ENCODE measurements around the gene A1BG.
A peak's percentile ranks its signal among the peaks of the same experiment; 100 is the strongest.

The A1BG gene, protein sequence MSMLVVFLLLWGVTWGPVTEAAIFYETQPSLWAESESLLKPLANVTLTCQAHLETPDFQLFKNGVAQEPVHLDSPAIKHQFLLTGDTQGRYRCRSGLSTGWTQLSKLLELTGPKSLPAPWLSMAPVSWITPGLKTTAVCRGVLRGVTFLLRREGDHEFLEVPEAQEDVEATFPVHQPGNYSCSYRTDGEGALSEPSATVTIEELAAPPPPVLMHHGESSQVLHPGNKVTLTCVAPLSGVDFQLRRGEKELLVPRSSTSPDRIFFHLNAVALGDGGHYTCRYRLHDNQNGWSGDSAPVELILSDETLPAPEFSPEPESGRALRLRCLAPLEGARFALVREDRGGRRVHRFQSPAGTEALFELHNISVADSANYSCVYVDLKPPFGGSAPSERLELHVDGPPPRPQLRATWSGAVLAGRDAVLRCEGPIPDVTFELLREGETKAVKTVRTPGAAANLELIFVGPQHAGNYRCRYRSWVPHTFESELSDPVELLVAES

DNA sequence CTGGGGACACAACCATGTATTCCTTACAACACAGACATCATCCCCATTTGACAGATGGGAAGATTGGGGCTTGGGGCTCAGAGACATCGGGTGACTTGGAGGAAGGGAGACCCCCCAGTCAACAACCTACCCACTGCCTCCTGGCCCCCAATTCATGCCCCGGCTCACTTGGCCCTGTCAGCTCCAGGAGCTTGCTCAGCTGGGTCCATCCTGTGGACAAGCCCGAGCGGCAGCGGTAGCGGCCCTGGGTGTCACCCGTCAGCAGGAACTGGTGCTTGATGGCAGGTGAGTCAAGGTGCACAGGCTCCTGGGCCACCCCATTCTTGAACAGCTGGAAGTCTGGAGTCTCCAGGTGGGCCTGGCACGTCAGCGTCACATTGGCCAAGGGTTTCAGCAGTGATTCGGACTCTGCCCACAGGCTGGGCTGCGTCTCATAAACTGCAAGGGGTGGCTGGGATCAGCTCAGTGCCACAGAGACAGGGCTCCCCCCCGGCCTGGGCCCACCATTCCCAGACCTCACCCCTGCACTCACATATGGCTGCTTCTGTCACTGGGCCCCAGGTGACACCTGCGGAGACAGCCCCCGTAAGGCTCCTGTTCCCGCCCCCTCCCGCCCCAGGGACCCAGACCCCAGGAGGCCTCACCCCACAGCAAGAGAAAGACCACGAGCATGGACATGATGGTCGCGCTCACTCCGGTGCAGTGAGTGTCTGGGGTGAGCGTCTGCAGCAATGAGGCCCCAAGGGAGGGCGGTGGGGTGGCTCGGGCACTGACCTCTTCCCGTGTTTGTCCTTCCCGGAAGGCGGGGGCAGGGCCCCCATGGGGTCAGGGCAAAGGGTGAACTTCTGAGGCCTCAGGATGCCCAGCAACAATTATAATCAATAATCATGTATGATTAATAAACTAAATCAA lies at the start of gene A1BG:
TSS of gene A1BG (minus strand) at position 733 of the 912 bp plus-strand sequence. CDS start at position 678, 55 bp downstream.
- H3K4me3 Mint-ChIP-seq: no peak within 1 kb of the TSS
- peak within 1 kb of the TSS; percentile 43 for H3K27ac Mint-ChIP-seq
- no peak for ATAC-seq
- peaks cover 19% of the 10 kb centered on the region for H3K4me1 Mint-ChIP-seq
- no peak for DNase-seq (ENCODE audit: low spot score in 2 of 2)
- H3K9me3 Mint-ChIP-seq: no peaks in the 10 kb centered on the region
- peaks cover 19% of the 10 kb centered on the region for H3K36me3 Mint-ChIP-seq

DNA sequence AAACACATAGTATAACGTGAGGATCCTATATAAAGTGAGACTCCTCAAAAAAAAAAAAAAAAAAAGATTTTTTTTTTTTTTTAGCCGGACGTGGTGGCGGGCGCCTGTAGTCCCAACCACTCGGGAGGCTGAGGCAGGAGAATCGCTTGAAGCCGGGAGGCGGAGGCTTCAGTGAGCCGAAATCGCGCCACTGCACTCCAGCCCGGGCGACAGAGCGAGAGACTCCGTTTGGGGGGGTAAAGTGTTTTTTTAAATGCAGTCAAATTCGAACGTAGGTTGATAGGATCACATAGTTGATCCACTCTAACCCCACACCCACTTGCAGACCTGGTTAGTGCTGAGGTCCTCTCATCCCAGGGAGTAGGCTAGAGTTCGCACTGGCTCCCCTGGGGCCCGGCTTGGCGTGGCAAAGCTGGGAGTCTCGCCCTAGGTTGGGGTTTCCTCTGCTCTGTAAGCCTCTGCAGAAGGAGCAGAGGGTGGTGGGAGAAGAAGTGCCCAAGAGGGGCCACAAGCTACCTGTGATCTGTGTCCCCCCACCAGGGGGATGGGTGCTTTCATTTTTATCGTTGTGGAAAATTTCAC lies 48.6 kb upstream of the A1BG start:
- ATAC-seq (no peak), DNase-seq (ENCODE audit: low spot score in 2 of 2) (no peak)
- no peaks in the 10 kb centered on the region for H3K9me3 Mint-ChIP-seq
- peaks cover 15% of the 10 kb centered on the region for H3K36me3 Mint-ChIP-seq
- peaks cover 23% of the 10 kb centered on the region for H3K4me1 Mint-ChIP-seq
- H3K4me3 Mint-ChIP-seq: peak overlapping the region; percentile 88
- H3K27ac Mint-ChIP-seq: peak overlapping the region; percentile 96

DNA sequence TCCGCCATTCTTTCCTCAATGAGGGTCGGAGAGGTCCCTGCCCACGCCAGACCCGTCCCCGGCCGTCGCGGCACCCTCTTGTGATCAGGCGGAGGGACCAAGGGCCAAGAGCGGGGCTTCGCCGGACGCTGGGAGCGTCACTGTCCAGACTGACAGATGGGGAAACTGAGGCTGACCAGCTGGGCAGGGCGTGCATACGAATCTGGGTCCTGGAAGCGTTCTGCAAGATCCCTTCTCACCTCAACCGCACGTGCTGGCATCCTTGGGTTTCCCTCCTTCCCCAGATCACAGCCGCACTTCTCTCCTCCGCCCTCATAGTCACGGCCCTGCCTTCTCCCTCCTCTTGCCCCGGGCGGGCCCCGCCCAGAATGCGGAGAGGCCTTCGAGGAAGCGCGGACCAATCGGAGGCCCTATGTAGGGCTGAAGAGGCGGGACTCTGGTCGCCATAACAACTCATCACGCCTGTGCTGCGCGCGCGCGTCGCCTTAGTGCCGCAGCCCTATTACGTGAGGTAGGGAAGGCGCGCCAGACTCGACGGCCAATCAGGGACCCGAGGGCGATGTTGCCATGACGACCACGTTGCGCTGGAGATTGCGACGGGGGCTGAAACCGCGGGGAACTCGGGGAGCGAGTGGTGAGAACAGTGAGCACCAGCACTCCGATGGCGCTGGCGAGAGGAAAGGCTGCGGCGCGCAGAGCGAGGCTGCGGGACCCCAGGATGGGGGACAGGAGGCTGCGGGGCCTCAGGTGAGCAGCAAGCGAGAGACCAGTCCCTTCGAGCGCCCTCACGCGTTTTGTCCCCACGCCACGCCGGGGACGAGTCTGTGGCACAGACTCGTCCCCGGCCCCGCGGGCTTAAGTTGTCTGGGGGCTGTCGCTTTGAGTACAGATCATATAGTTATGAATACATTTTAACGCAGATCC lies 47.9 kb upstream of the A1BG start:
- Mint-ChIP-seq H3K4me3 (peak overlapping the region; percentile 88), H3K9me3 (no peaks in the 10 kb centered on the region), H3K36me3 (peaks cover 15% of the 10 kb centered on the region), H3K27ac (peak overlapping the region; percentile 96), H3K4me1 (peaks cover 15% of the 10 kb centered on the region)
- ATAC-seq: peak; percentile 98
- DNase-seq (ENCODE audit: low spot score in 2 of 2): peak; percentile 97 to 99

DNA sequence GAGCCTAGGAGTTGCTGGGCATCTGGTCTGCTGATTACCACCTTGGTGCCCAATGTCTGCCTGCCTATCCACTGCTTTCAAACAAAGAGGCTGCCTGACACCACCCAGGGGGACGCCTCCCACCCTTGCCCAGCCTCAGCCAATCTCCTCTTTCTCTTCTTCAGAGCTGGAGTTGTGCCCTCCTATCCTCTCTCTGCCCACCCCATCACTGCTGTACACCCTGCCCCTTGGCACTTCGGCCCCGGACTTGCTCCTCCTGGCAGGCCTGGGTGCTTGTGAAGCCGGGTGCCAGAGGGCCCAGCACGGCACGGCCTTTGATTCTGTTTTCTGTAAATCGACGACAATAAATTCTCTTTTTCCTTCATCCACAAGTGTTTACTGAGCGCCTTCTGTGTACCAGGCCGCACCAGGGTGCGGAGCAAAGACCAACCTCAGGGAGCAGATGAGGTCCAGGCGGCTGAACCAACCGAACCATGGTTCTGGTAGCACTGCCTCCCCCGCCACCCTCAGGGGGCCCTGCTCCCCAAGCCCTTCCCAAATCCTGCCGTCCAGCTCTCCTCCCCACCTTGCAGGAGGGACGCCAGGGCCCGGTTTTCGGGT lies 47.1 kb upstream of the A1BG start:
- no peak for DNase-seq (ENCODE audit: low spot score in 2 of 2)
- Mint-ChIP-seq H3K9me3 (no peaks in the 10 kb centered on the region), H3K4me1 (peaks cover 22% of the 10 kb centered on the region), H3K36me3 (peaks cover 22% of the 10 kb centered on the region), H3K4me3 (peak overlapping the region; percentile 88), H3K27ac (peak overlapping the region; percentile 96)
- ATAC-seq: no peak

DNA sequence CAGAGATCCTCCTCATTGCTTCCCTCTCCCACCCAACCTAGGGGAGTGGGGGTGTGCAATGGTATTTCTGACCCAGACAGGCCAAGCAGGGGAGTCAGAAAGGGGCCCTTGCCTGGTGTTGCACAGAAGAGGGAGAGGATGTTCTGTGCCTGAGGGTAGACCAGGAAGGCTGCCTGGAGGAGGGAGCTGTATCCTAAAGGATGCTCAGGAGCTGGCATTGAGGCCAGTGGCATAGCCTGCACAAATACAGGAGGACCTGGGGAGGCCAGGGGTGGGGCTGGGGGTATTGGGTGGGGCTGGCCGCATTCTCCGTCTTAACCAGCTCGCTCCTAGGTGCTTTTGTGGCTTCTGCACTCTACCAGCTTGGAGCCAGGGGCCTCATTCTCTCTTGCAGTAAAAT lies 46.6 kb upstream of the A1BG start:
- H3K4me1 Mint-ChIP-seq: peaks cover 22% of the 10 kb centered on the region
- peak overlapping the region; percentile 88 for H3K4me3 Mint-ChIP-seq
- no peaks in the 10 kb centered on the region for H3K9me3 Mint-ChIP-seq
- H3K36me3 Mint-ChIP-seq: peaks cover 28% of the 10 kb centered on the region
- H3K27ac Mint-ChIP-seq: no peak overlapping the region
- ATAC-seq (no peak), DNase-seq (ENCODE audit: low spot score in 2 of 2) (no peak)

DNA sequence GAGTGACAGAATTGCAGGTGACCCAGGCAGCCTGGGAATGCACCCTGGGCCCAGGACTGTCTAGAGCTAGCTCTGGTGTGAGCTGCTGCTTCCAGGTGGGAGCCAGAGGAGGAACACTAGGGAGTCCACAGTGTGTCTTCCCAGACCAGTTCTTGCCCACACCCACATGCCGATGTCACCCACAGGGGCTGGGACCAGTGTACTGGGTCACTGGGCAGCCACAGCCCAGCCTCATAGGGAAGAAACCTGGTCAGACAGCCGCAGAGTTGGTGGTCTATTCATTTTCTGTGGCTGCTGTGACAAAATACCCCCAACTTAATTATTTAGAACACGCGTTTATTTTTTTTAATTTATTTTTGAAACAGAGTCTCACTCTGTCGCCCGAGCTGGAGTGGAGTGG lies 45.3 kb upstream of the A1BG start:
- peaks cover 32% of the 10 kb centered on the region for H3K4me1 Mint-ChIP-seq
- no peak for DNase-seq (ENCODE audit: low spot score in 2 of 2)
- H3K4me3 Mint-ChIP-seq: no peak overlapping the region
- peaks cover 41% of the 10 kb centered on the region for H3K36me3 Mint-ChIP-seq
- no peaks in the 10 kb centered on the region for H3K9me3 Mint-ChIP-seq
- H3K27ac Mint-ChIP-seq: no peak overlapping the region
- ATAC-seq: no peak

DNA sequence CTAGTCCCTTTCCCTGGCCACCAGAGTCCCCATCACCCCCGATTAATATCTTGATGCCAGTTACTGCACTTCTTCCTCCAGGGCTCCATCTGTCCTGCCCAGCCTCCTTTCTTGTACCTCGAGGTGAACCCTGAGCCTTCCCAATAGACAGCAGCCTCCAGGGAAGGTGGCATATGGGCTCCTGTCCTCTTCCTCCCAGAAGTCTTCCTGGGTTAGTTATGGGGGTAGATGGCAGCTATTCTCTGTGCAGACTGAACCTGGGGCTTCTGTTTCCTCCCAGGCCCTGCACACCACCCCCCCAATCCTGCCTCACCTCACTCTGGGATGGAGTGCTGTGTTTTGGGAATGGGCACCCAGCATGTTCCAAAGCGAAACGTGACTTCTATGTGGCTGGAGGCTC lies 44.8 kb upstream of the A1BG start:
- Mint-ChIP-seq H3K4me1 (peaks cover 32% of the 10 kb centered on the region), H3K36me3 (peaks cover 46% of the 10 kb centered on the region), H3K9me3 (no peaks in the 10 kb centered on the region), H3K4me3 (no peak overlapping the region), H3K27ac (no peak overlapping the region)
- DNase-seq (ENCODE audit: low spot score in 2 of 2) (no peak), ATAC-seq (no peak)

DNA sequence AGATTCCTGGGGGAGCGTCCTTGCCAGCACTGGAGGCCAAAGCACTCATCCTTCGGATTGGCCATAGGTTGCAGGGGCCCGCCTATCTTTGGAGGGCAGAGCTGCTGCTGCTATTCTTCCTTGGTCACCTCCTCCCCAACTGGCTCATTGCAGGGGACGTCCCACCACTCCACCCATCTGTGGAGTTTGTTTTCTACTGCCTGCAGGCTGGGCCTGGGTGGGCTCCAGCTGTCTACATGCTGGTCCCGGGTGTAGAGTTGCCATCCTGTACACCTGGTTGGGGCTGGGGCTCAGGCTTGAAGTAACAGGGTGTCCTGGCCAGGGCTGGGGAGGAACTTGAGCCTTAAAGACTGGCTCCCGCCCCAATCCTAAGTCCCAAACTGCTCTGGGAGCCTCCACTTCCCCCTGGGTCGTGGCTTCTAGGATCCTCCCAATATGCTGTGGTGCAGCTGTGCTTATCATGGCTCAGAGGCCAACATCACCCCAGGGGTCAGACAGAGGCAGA lies 44.3 kb upstream of the A1BG start:
- no peak for DNase-seq (ENCODE audit: low spot score in 2 of 2)
- Mint-ChIP-seq H3K36me3 (peaks cover 51% of the 10 kb centered on the region), H3K4me1 (peaks cover 37% of the 10 kb centered on the region), H3K27ac (no peak overlapping the region), H3K4me3 (no peak overlapping the region), H3K9me3 (no peaks in the 10 kb centered on the region)
- no peak for ATAC-seq

DNA sequence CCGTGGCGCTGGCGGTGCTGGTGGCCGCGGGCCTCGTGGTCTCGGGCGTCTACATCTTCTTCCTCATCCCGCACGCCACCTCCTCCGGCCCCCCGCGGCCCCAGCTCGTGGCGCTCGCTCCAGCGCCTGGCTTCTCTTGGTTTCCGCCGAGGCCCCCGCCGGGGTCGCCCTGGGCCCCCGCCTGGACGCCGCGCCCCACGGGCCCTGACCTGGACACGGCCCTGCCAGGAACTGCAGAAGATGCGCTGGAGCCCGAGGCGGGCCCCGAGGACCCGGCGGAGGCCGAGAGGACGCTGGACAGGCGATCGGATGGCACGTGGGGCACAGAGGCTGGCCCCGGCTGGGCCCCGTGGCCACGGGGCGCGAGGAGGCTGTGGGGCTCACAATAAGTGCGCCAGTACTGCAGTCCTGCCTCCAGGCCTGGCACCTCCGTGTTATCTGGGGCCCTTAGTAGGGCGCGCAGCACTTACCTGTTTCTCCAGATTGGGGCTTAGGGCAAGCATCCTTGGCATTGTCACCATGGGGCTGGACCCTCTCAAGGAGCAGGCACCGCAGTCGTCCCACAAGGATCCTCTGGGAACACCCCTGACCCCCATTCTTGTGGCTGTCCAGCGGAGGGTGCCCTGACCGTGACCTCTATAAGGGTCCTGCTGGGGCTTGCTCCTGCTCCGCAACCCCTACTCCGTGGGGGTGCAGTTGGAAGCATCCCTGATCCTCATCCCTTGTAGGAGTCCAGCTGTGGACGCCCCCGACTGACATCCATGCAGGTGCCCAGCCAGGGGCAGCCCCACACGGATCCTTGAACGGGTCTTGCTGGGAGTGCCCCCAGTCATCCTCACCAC lies 43.6 kb upstream of the A1BG start:
- ATAC-seq: no peak
- no peak overlapping the region for H3K4me3 Mint-ChIP-seq
- H3K9me3 Mint-ChIP-seq: no peaks in the 10 kb centered on the region
- no peak overlapping the region for H3K27ac Mint-ChIP-seq
- DNase-seq (ENCODE audit: low spot score in 2 of 2): no peak
- peaks cover 57% of the 10 kb centered on the region for H3K36me3 Mint-ChIP-seq
- peaks cover 37% of the 10 kb centered on the region for H3K4me1 Mint-ChIP-seq

DNA sequence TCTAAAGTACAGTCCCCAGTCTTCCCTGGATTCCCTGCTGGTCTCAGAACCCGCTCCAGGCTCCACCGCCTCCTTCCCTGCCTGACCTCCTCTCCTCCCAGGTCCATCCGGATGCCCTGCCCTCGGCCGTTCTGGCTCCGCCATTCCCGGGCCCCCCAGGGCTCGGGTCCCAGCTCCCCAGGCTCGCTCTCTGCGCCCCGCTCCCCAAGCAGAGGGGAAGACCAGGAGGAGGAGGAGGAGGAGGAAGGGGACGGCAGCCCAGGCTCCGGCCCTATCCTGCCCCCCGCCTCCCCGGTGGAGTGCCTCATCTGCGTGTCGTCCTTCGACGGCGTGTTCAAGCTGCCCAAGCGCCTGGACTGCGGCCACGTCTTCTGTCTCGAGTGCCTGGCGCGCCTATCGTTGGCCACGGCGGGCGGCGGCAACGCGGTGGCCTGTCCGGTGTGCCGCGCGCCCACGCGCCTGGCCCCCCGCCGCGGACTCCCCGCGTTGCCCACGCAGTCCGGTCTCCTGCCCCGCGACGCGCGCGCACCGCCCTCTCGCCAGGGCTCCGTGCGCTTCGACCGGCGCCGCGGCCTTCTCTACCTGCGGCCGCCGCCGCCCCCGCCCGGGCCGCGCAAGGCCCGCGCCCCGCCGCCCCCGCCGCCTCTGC lies 42.8 kb upstream of the A1BG start:
- no peak overlapping the region for H3K4me3 Mint-ChIP-seq
- ATAC-seq (no peak), DNase-seq (ENCODE audit: low spot score in 2 of 2) (peak in 1 of 2 donors; percentile 56)
- peaks cover 60% of the 10 kb centered on the region for H3K36me3 Mint-ChIP-seq
- H3K4me1 Mint-ChIP-seq: peaks cover 32% of the 10 kb centered on the region
- H3K9me3 Mint-ChIP-seq: no peaks in the 10 kb centered on the region
- no peak overlapping the region for H3K27ac Mint-ChIP-seq

DNA sequence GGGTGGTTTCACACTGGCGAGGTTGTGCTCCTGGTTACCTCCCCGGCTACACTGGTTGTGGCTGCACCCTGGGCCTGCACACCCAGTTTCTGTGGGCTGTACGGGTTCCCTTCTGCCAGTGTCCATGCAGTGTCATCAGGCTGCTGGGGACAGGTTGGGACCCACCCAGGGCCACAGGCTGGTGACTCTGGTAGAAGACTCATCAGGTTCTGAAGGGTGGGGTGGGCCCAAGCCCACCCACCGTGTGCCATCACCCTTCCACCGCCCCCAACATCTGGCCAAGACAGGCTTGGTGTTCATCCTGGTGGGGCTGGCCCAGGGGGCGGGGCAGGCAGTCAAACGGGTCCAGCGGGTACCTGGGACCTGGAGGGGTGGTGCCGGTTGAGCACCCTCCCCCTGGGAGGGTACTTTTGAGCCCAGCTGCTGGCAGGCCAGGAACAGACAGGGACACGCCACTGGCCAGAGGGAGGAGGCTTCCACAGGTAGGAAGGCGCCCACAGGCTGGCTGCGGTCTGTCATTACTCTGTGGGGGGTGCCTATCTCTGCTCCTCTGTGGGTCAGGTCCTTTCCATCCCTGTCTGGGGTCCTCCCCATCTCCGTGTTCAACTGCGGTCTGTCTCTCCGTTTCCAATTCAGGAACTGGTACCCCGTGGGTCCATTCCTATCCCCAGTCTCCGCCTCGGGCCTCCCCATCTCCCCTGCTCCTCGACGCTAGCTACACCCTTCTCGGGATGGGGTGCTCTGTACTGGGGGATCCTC lies 42.1 kb upstream of the A1BG start, which contains the start of gene RNF225:
TSS of gene RNF225 (plus strand) at position 437 of the 759 bp plus-strand sequence. CDS start 434 bp downstream, outside the sequence.
- Mint-ChIP-seq H3K36me3 (peaks cover 65% of the 10 kb centered on the region), H3K4me1 (peaks cover 25% of the 10 kb centered on the region), H3K27ac (no peak within 1 kb of the TSS), H3K9me3 (no peaks in the 10 kb centered on the region), H3K4me3 (no peak within 1 kb of the TSS)
- ATAC-seq (peak; percentile 14), DNase-seq (ENCODE audit: low spot score in 2 of 2) (no peak)

DNA sequence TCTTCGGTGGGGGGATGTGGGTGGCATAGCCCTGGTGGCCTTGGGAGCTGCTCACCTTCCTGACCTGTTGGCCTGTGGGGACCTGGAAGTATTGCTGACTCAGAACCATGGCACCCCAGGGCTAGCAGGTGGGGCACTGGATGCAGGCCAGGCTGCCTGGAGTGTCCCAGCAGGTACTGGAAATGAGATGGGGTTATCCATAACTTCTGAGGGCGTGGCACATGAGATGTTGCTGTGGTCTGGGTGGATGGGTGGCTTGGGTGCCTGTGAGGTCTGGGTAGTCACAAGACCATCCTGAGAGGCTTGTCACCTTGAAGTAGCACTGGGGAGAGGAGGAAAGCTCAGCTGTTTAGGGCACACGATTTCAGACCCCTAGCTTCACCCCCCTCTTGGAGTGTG lies 41.5 kb upstream of the A1BG start:
- peaks cover 71% of the 10 kb centered on the region for H3K36me3 Mint-ChIP-seq
- H3K27ac Mint-ChIP-seq: no peak overlapping the region
- DNase-seq (ENCODE audit: low spot score in 2 of 2): no peak
- H3K4me1 Mint-ChIP-seq: peaks cover 21% of the 10 kb centered on the region
- peak; percentile 3 for ATAC-seq
- no peak overlapping the region for H3K4me3 Mint-ChIP-seq
- no peaks in the 10 kb centered on the region for H3K9me3 Mint-ChIP-seq
